HepG2 (cell line): ENCODE measurements around the gene NUBPL. TPM values are rescaled to one million over a fixed set of nuclear protein-coding genes. Genes with fewer than 3 reads are reported as not detected.

Experiments
- ATAD3A ChIP-seq: sonication (generic); formaldehyde crosslinking; IDR thresholded peaks from 2 replicates; pipeline ENCODE4 v1.4.0; 2020; ENCODE audit warnings: missing genetic modification reagents
- CBX2 ChIP-seq, 2 experiments: fragments of 200-600 bp in 1 of 2; sonication (generic); formaldehyde crosslinking in 1 of 2; IDR thresholded peaks; 2 replicates each; pipeline versions ENCODE4 v1.7.0 to v1.8.1; 2018 to 2022; ENCODE audit warnings: low read depth in 2 of 2, low read length in 1 of 2, mild to moderate bottlenecking in 1 of 2, missing genetic modification reagents in 1 of 2
- CTCF ChIP-seq: sonication (generic); formaldehyde crosslinking; IDR thresholded peaks from 2 replicates; pipeline ENCODE4 v1.5.0; 2020; ENCODE audit warnings: mild to moderate bottlenecking, missing genetic modification reagents, moderate library complexity
- DNMT1 ChIP-seq: sonication (generic); formaldehyde crosslinking; IDR thresholded peaks from 2 replicates; pipeline ENCODE4 v1.5.1; 2020; ENCODE audit warnings: mild to moderate bottlenecking, missing genetic modification reagents
- ELF3 ChIP-seq: IDR thresholded peaks from 2 replicates; pipeline ENCODE4 v1.6.1; 2016; ENCODE audit warnings: missing genetic modification reagents, missing compliant biosample characterization
- KLF12 ChIP-seq: sonication (generic); formaldehyde crosslinking; IDR thresholded peaks from 2 replicates; pipeline ENCODE4 v1.4.0; 2020; ENCODE audit warnings: missing genetic modification reagents, borderline replicate concordance
- MAFK ChIP-seq, 2 experiments: IDR thresholded peaks in 1 of 2; conservative IDR thresholded peaks in 1 of 2; 2 replicates each; pipeline ENCODE4 v1.6.1; 2011; ENCODE audit warnings: improper control_type of control experiment in 2 of 2, low read length in 2 of 2
- MBNL3 ChIP-seq: fragments of 250-450 bp; sonication (Bioruptor Pico); conservative IDR thresholded peaks from 2 replicates; pipeline ENCODE4 v1.8.0; 2022; ENCODE audit warnings: mild to moderate bottlenecking, inconsistent platforms
- ONECUT2 ChIP-seq: sonication (generic); formaldehyde crosslinking; IDR thresholded peaks from 2 replicates; pipeline ENCODE4 v1.4.0; 2020; ENCODE audit warnings: missing genetic modification reagents
- TRAFD1 ChIP-seq: sonication (generic); formaldehyde crosslinking; IDR thresholded peaks from 2 replicates; pipeline ENCODE4 v1.5.1; 2020; ENCODE audit warnings: missing genetic modification reagents, mild to moderate bottlenecking, borderline replicate concordance
- ZBTB7A ChIP-seq: sonication (generic); formaldehyde crosslinking; IDR thresholded peaks from 2 replicates; pipeline ENCODE4 v1.8.0; 2022; ENCODE audit warnings: mild to moderate bottlenecking, missing genetic modification reagents
- ZFP37 ChIP-seq: sonication (generic); formaldehyde crosslinking; IDR thresholded peaks from 2 replicates; pipeline ENCODE4 v1.4.0; 2020; ENCODE audit warnings: missing genetic modification reagents, borderline replicate concordance
- ZNF350 ChIP-seq: sonication (generic); formaldehyde crosslinking; IDR thresholded peaks from 2 replicates; pipeline ENCODE4 v1.4.0; 2020; ENCODE audit warnings: mild to moderate bottlenecking, low read depth, missing genetic modification reagents, borderline replicate concordance
- ZNF451 ChIP-seq: sonication (generic); formaldehyde crosslinking; IDR thresholded peaks from 2 replicates; pipeline ENCODE4 v1.5.0; 2020; ENCODE audit warnings: mild to moderate bottlenecking, missing genetic modification reagents
- ZNF816 ChIP-seq: sonication (generic); formaldehyde crosslinking; IDR thresholded peaks from 2 replicates; pipeline ENCODE4 v1.8.0; 2022; ENCODE audit warnings: missing genetic modification reagents, mild to moderate bottlenecking, borderline replicate concordance
- ZNF83 ChIP-seq: sonication (generic); formaldehyde crosslinking; IDR thresholded peaks from 2 replicates; pipeline ENCODE4 v1.4.0; 2020; ENCODE audit warnings: missing genetic modification reagents, mild to moderate bottlenecking, borderline replicate concordance
- polyA plus RNA-seq, 8 experiments: library from polyadenylated mRNA; depleted of rRNA in 3 of 8; stranded (reverse) in 7 of 8; unstranded in 1 of 8; fragments of >200 nt; fragmentation: Illumina TruSeq in 4 of 8; extraction: Trizol in 4 of 8; gene quantifications; 2 replicates each; pipeline versions ENCODE4 v1.2.1 to v1.2.3, GENCODE V29; 2011 to 2016; ENCODE audit warnings: low read depth in 4 of 8, missing spikeins in 1 of 8, mixed read lengths in 1 of 8; ENCODE audit not compliant: insufficient read depth in 1 of 8
- total RNA-seq, 5 experiments: library from RNA; depleted of rRNA; stranded (reverse); fragments of >200 nt; fragmentation: Illumina TruSeq; extraction: Trizol; gene quantifications; 2 replicates each; pipeline ENCODE4 v1.2.3, GENCODE V29; 2016; ENCODE audit warnings: low read depth in 1 of 5
- TF ChIP-seq, protein P1 (sequence below): sonication (generic); formaldehyde crosslinking; IDR thresholded peaks from 2 replicates; pipeline ENCODE4 v1.8.1; 2023; ENCODE audit warnings: mild to moderate bottlenecking, missing genetic modification reagents, borderline replicate concordance
- TF ChIP-seq, protein P2 (sequence below): IDR thresholded peaks from 2 replicates; pipeline ENCODE4 v1.6.1; 2016; ENCODE audit warnings: missing compliant biosample characterization, missing genetic modification reagents, borderline replicate concordance
- TF ChIP-seq, protein P3 (sequence below): IDR thresholded peaks from 2 replicates; pipeline ENCODE4 v1.6.1; 2016; ENCODE audit warnings: low read depth
- TF ChIP-seq, protein P4 (sequence below): sonication (generic); formaldehyde crosslinking; IDR thresholded peaks from 2 replicates; pipeline ENCODE4 v1.9.0; 2022; ENCODE audit warnings: low read depth, missing genetic modification reagents

NUBPL gene
- total and polyA plus RNA-seq, 2 of the 13 experiments (the other 11 are each of a cell fraction or from before 2014, with no cell fraction given) = 21.3 to 44.1 TPM

GRCh38 chr14:31678421-31679249, 117.4 kb downstream of the NUBPL start (continued):
- TF ChIP-seq, protein P1, sequence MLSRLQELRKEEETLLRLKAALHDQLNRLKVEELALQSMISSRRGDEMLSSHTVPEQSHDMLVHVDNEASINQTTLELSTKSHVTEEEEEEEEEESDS (CRISPR knock-in tag) = no peak
- TF ChIP-seq ELF3 (CRISPR knock-in tag) (no peak), KLF12 (no peak), DNMT1 (CRISPR knock-in tag) (no peak), TRAFD1 (no peak), MBNL3 (CRISPR knock-in tag) (no peak), CTCF (CRISPR knock-in tag) (no peak), ATAD3A (CRISPR knock-in tag) (no peak), ONECUT2 (CRISPR knock-in tag) (no peak), ZBTB7A (CRISPR knock-in tag) (0 out of 2 replicates have a peak, but pooled peaks have one; percentile 34), ZNF83 (CRISPR knock-in tag) (no peak), CBX2 (IDR thresholded peaks at IDR 0.05; ENCODE audit: low read depth, low read length) (no peak), CBX2 (CRISPR knock-in tag; IDR thresholded peaks at IDR 0.05; ENCODE audit: low read depth) (no peak), ZNF350 (CRISPR knock-in tag) (no peak), ZNF451 (CRISPR knock-in tag) (no peak), ZFP37 (CRISPR knock-in tag) (no peak), ZNF816 (CRISPR knock-in tag) (no peak), MAFK (conservative IDR thresholded peaks at IDR 0.05 in 1 of 2, IDR thresholded peaks at IDR 0.05 in 1 of 2; ENCODE audit: low read length in 2 of 2) (no peak)
- TF ChIP-seq, protein P2, sequence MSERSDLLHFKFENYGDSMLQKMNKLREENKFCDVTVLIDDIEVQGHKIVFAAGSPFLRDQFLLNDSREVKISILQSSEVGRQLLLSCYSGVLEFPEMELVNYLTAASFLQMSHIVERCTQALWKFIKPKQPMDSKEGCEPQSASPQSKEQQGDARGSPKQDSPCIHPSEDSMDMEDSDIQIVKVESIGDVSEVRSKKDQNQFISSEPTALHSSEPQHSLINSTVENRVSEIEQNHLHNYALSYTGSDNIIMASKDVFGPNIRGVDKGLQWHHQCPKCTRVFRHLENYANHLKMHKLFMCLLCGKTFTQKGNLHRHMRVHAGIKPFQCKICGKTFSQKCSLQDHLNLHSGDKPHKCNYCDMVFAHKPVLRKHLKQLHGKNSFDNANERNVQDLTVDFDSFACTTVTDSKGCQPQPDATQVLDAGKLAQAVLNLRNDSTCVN (CRISPR knock-in tag) = no peak
- TF ChIP-seq, protein P3, sequence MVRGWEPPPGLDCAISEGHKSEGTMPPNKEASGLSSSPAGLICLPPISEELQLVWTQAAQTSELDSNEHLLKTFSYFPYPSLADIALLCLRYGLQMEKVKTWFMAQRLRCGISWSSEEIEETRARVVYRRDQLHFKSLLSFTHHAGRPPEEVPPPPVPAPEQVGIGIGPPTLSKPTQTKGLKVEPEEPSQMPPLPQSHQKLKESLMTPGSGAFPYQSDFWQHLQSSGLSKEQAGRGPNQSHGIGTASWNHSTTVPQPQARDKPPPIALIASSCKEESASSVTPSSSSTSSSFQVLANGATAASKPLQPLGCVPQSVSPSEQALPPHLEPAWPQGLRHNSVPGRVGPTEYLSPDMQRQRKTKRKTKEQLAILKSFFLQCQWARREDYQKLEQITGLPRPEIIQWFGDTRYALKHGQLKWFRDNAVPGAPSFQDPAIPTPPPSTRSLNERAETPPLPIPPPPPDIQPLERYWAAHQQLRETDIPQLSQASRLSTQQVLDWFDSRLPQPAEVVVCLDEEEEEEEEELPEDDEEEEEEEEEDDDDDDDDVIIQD (CRISPR knock-in tag) = peak; percentile 45; the same call in 1 of the 2 replicates
- TF ChIP-seq, protein P4, sequence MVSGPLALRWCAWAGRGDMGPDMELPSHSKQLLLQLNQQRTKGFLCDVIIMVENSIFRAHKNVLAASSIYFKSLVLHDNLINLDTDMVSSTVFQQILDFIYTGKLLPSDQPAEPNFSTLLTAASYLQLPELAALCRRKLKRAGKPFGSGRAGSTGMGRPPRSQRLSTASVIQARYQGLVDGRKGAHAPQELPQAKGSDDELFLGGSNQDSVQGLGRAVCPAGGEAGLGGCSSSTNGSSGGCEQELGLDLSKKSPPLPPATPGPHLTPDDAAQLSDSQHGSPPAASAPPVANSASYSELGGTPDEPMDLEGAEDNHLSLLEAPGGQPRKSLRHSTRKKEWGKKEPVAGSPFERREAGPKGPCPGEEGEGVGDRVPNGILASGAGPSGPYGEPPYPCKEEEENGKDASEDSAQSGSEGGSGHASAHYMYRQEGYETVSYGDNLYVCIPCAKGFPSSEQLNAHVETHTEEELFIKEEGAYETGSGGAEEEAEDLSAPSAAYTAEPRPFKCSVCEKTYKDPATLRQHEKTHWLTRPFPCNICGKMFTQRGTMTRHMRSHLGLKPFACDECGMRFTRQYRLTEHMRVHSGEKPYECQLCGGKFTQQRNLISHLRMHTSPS (CRISPR knock-in tag) = 0 out of 2 replicates have a peak, but pooled peaks have one; percentile 25
